GM18909 (cell line): ENCODE measurements around the gene DDIAS.
"Not testable (repeated sequence)": the region's sequence is repeated elsewhere in the genome, so short reads cannot be mapped to it uniquely, and the experiment has no call there.

Experiments
- ATAC-seq: cut with Tn5 transposase; IDR thresholded peaks from one replicate; pipeline ENCODE4 v1.9.1; 2021; ENCODE audit warnings: mild to moderate bottlenecking; ENCODE audit not compliant: unreplicated experiment, poor library complexity

The DDIAS gene

DNA sequence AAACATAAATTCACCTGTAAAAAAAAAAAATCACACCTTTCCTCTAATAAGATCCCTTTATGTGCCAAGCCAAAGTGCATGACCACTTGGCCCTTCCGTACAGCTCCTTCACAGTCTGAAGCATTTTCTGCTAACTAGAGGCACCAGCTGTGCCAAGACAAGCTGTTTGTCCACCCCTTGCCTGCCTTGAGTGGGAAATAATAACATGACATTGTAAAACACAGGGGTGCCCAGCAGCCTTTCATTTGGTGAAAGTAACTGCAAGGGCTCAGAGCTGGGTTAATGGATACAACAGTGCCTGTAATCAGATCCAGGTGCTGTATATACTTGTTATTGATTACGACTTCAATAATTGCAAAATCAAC is 59.2 kb downstream of the DDIAS start:
- peak; percentile 30 for ATAC-seq

DNA sequence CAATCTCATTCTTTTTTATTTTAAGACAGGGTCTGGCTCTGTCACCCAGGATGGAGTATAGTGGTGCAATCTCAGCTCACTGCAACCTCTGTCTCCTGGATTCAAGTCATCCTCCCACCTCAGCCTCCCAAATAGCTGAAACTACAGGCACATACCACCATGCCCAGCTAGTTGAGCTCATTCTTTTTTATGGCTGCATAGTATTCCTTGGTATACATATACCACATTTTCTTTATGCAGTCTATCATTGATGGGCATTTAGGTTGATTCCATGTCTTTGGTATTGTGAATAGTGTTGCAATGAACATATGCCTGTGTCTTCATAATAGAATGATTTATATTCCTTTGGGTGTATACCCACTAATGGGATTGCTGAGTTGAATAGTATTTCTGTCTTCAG is 60.5 kb downstream of the DDIAS start:
- ATAC-seq, result not testable (repeated sequence)

DNA sequence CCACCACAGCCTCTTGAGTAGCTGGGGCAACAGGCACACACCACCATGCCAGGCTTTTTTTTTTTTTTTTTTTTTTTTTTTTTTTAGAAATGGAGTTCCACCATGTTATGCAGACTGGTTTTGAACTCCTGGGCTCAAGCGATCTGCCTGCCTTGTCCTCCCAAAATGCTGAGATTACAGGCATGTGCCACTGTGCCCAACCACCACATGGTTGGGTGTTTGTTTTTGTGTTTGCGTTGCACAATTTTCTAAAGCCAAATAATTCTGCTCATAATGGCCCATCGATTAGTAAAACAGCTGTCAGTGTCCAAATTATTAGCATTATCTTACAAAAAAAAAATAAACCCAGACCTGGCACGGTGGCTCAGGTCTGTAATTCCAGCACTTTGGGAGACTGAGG is 65.8 kb downstream of the DDIAS start:
- no peak for ATAC-seq

DNA sequence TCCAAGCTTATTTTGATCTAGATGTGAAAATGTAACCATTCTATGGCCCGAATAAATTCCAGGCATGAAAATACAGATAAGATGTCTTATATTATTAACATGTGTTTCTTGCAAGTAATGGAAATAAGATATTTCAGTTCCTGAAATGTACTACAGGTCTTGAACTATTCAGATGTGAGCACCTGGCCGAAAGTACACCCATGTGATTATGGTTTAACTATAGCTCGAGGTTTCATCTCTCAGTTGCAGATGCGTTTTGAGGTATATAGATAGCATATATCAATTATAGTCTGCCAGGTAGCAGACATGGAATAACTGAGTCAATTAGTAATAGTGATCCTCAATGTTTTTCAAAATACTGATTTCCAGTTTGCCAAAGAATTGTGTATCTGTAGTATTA is 68.3 kb downstream of the DDIAS start:
- ATAC-seq, result peak; percentile 99

DNA sequence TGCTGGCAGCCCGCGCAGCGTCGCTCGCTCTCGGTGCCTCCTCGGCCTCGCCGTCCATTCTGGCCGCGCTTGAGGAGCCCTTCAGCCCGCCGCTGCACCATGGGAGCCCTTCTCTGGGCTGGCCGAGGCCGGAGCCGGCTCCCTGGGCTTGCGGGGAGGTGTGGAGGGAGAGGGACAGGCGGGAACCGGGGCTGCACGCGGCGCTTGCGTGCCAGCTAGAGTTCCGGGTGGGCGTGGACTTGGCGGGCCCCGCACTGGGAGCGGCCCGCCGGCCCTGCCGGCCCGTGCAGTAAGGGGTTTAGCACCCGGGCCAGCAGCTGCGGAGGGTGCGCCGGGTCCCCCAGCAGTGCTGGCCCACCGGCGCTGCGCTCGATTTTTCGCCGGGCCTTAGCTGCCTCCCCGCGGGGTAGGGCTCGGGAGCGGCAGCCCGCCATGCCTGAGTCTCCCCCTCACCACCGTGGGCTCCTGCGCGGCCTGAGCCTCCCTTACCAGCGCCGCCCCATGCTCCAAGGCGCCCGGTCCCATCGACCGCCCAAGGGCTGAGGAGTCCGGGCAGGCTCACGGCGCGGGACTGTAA is 69.1 kb downstream of the DDIAS start:
- ATAC-seq, result not testable (repeated sequence)

DNA sequence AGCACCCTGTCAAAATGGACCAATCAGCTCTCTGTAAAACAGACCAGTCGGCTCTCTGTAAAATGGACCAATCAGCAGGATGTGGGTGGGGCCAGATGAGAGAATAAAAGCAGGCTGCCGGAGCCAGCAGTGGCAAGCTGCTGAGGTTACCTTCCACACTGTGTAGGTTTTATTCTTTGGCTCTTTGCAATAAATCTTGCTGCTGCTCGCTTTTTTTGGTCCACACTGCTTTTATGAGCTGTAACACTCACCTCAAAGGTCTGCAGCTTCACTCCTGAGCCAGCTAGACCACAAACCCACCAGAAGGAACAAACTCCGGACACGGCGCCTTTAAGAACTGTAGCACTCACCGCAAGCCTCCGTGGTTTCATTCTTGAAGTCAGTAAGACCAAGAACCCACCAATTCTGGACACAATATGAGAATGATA is 70.0 kb downstream of the DDIAS start:
- ATAC-seq, result not testable (repeated sequence)

DNA sequence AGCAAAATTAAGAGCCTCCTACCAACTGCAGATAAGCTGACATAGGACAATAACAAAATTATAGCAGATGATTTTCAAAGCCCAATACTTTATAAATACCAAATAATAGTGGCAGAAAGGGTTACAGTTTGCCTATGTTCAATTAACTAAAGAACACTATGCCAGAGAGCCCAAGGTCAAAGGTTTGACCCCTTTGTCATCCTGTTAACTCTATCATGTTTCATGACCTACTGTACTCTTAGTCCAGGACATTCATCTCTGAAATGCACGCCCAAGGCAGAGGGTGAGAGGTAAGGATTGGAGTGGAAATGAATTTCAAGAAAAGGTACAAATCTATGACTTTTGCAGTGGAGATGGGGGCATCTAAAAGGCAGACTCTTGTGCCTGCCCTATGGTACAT is 70.6 kb downstream of the DDIAS start:
- ATAC-seq, result no peak

DNA sequence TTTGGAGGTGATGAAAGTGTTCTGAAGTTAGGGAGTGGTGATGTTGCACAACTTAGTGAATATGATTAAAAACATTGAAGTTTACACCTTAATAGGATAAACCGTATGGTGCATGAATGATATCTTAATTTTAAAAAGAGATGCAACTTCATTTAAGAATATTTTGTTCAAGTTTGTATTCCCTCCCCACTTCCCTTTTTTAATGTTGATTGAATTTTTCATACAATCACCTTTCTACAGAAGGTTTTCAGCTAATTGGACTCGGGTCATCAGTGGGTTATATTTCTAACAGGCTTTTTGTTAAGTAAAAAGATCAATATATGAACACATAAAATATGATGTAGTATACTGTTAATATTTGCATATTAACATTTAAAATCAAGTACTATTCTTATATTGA is 72.6 kb downstream of the DDIAS start:
- no peak for ATAC-seq

DNA sequence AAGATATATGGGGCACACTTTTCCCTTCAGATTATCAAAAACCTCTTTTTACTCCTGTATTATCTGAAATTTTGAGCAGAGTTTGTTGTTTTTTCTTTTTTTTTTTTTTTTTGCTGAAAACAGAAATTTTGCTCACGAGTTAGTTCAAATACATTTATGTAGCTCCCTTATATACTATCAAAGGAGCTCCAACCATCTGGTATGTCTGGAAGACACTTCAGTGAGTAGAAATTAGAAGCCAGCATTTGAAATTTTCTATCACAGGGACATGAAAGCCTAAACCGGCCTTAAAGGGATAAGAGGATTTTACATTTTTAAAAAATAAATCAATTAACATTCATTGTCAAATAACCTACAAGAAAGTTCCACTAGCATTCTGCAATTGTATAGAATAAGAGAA is 73.3 kb downstream of the DDIAS start:
- no peak for ATAC-seq

DNA sequence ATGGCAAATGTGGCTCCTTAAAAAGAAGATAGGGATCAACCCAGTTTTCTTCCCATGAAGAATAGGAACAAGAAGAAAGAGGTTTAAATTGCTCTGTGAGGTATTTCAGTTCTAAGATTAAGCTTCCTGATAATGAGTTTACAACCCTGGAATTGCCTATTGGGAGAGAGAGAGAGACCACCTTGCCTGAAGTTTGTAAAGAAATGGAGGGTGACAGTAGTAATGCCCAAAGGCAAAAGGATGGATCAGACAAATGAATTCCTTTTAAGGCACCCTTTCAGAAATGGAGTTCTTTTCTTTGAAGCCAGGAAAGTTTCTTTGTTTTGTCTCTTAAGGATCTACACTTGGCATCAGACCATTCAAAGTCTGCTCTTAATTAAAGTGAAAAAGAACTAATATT is 74.3 kb downstream of the DDIAS start:
- ATAC-seq, result no peak

DNA sequence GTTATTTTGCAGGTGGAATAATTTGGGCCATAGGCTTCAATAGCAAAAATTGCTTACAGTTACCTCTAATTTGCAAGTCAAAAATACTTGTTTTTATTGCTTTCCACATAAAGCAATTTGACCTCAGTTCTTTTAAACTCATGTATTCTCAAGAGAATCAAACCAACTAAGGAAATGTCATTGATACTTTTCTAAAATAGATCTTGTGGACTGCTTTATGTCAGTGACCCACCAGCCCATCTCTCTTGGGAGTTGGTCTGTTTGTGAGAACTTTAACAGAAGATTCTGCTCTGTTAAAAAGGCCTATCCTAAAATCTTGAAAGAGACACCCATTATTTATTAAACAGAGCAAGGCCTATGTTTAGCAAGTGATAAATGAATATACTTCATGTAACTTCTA is 75.2 kb downstream of the DDIAS start:
- ATAC-seq, result peak; percentile 51

DNA sequence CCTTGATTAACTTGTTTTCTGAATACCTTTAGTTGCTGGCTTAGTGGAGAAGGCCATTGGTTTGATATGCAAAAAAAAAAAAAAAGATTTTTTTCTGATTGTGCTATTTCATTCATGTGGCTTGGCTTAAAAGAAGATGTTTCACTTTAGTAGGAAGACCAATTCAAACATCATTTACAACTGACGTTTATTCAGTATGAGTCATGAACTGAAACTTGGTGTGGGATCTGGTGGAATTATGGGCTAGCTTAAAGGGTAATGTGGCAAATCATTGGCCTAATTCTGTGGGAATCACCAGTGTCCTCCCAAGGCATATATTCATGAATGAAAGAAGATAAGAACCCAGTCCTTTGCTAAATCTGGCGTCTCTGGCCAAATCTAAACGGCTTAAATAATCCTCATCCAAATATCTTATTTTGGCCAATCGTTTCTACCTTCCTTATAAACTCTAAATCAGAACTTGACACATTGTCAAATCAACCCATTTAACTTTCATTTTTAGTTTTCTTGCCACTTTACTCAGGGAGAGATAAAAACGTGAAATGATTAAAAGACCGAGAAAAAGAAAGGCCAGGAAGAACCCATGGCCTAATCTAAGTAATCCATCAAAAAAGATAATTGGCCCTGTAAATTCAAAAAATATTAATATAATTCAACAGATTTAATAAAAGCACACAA is 77.0 kb downstream of the DDIAS start:
- ATAC-seq, result peak; percentile 67

DNA sequence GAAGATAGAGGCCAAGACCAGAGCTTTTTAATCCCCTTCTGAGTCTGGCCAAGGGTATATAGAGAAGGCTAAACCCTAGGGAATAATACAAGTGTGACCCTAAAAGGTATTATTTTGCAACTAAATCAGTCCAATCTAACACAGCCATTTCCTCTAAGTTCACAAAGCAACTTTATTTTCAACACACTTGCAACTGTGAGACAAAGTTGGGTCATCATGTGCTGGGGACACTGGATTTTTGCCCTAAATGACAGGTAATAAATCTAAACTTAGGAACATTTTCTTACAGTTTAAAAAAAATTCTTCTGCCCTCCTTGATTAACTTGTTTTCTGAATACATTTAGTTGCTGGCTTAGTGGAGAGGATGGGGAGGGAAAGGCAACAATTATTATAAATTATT is 78.3 kb downstream of the DDIAS start:
- no peak for ATAC-seq

DNA sequence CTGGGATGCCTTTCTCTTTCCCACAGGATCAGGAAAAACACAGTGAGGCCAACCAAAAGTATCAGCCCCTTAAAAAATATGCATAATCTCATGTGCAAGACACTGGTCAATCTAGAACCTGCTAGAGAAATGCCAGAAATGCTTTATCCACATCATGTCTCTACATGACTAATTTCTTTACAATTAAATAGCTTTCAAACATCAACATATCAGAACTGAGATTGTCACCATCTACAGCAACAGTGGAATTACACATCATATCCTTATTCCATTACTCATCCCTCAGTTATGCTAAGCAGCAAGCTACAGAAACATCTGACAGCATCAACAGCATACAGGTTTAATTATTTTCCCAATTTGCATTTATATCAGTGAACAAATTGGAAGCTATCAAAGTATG is 78.8 kb downstream of the DDIAS start:
- no peak for ATAC-seq

DNA sequence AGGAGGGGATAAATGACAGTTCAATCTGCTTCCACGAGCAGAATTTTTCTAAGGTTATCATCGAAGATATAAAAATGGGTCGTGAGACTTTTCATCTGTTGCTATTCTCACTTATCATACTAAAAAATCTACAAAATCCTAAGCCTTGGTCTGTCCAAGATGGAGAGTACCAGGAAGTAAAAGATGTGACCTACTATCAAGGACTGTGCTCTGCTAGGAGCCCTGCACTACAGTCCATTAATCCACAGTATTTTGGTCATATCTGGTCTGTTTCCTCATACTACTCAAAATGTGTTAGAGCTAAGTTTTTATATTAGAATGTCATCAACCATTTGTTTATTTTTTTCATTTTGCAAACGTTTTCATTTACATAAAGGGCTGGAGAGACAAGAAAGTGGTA is 79.4 kb downstream of the DDIAS start:
- no peak for ATAC-seq

DNA sequence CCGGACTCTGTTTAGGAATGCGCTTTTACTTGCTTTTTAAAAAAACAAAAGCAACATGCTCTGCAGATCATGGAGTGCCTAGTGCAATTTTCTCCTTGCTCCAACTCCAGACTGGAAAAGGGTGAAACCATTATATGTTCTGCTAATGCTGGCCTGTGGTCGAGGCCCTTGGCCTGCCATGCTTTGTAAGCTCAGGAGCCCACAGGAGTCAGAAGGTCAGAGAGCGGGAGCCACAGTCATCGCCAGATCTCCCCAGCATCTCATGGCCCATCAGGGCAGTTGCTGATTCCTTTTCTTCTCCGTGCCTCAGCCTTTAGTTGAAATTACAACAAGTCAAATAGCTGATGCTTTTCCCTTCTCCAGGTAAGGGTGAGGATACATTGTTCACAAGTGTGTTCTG is 80.3 kb downstream of the DDIAS start:
- no peak for ATAC-seq
